IMR-90 (cell line): ENCODE results near the gene TFAP2A. TPM values are rescaled to one million over a fixed set of nuclear protein-coding genes. Genes with fewer than 3 reads are reported as not detected.

Experiments
- ATAC-seq: fragments of 200-7000 bp; cut with Tn5 transposase; 2 replicates; pipeline ENCODE4 v1.9.1; 2020; ENCODE audit warnings: low read depth, mild to moderate bottlenecking, moderate library complexity
- BruUV-seq: library from RNA; stranded (reverse); fragments of 400-500 nt; replicated peaks from 2 replicates; lab custom pipeline; 2021; lab: Mats Ljungman, UMichigan
- CTCF ChIA-PET: fragments of 300-600 bp; formaldehyde crosslinking; extraction: SDS; loops from one replicate; lab custom pipeline; 2021; ENCODE audit warnings: antibody characterized with exemption; lab: Yijun Ruan, JAX
- POLR2A ChIA-PET: fragments of 300-600 bp; sonication (Branson Sonifier 250); formaldehyde crosslinking; loops from one replicate; lab custom pipeline; 2022; ENCODE audit warnings: antibody characterized with exemption; ENCODE audit not compliant: unreplicated experiment; lab: Charles Lee
- DNase-seq: peaks from one replicate; pipeline ENCODE4 v3.0.0; 2013
- H2AFZ ChIP-seq: replicated peaks from 2 replicates; pipeline ENCODE3; 2013; ENCODE audit warnings: low read length, mild to moderate bottlenecking; ENCODE audit not compliant: poor library complexity
- H2AK5ac ChIP-seq: 2 replicates; pipeline ENCODE4 v1.6.1; 2013; ENCODE audit warnings: low read depth, low read length, inconsistent platforms
- H2AK9ac ChIP-seq: replicated peaks from 2 replicates; pipeline ENCODE3; 2013; ENCODE audit warnings: mild to moderate bottlenecking, low read depth, low read length, moderate library complexity; ENCODE audit not compliant: poor library complexity
- H2BK120ac ChIP-seq: 2 replicates; pipeline ENCODE4 v1.6.1; 2013; ENCODE audit warnings: low read depth, low read length, inconsistent platforms
- H2BK15ac ChIP-seq: 3 replicates; pipeline ENCODE4 v1.6.1; 2013; ENCODE audit warnings: low read depth, low read length, inconsistent platforms
- H2BK20ac ChIP-seq: 2 replicates; pipeline ENCODE4 v1.6.1; 2013; ENCODE audit warnings: low read depth, mild to moderate bottlenecking, inconsistent platforms, low read length, moderate library complexity
- H2BK5ac ChIP-seq: 2 replicates; pipeline ENCODE4 v1.6.1; 2013; ENCODE audit warnings: mild to moderate bottlenecking, low read depth, low read length, inconsistent platforms; ENCODE audit not compliant: poor library complexity, severe bottlenecking
- H3K14ac ChIP-seq: replicated peaks from 2 replicates; pipeline ENCODE4 v1.6.1; 2013; ENCODE audit warnings: low read depth, low read length, inconsistent platforms
- H3K18ac ChIP-seq: 2 replicates; pipeline ENCODE4 v1.6.1; 2013; ENCODE audit warnings: low read depth, low read length, control low read depth
- H3K23ac ChIP-seq: 2 replicates; pipeline ENCODE4 v1.6.1; 2013; ENCODE audit warnings: low read depth, low read length, inconsistent platforms
- H3K27ac ChIP-seq: 2 replicates; pipeline ENCODE4 v1.5.1; 2013; ENCODE audit warnings: mild to moderate bottlenecking, control low read depth, low read length; ENCODE audit not compliant: insufficient read depth
- H3K27me3 ChIP-seq: 2 replicates; pipeline ENCODE4 v1.6.1; 2013; ENCODE audit warnings: low read length; ENCODE audit not compliant: control insufficient read depth, insufficient read depth
- H3K36me3 ChIP-seq: 2 replicates; pipeline ENCODE4 v1.6.1; 2013; ENCODE audit warnings: low read length, mixed read lengths; ENCODE audit not compliant: control insufficient read depth, insufficient read depth
- H3K4ac ChIP-seq: 2 replicates; pipeline ENCODE4 v1.6.1; 2013; ENCODE audit warnings: low read depth, low read length, inconsistent platforms
- H3K4me1 ChIP-seq: 2 replicates; pipeline ENCODE4 v1.6.1; 2013; ENCODE audit warnings: low read length, mixed read lengths; ENCODE audit not compliant: control insufficient read depth, insufficient read depth
- H3K4me2 ChIP-seq: 2 replicates; pipeline ENCODE4 v1.6.1; 2013; ENCODE audit warnings: low read depth, mild to moderate bottlenecking, control low read depth, low read length, moderate library complexity
- H3K4me3 ChIP-seq: 2 replicates; pipeline ENCODE4 v1.5.1; 2013; ENCODE audit warnings: low read depth, mild to moderate bottlenecking, control low read depth, low read length, moderate library complexity; ENCODE audit not compliant: insufficient read depth
- H3K56ac ChIP-seq: 2 replicates; pipeline ENCODE4 v1.6.1; 2013; ENCODE audit warnings: low read length, inconsistent platforms; ENCODE audit not compliant: insufficient read depth; ENCODE audit errors: extremely low read depth
- H3K79me1 ChIP-seq, 2 experiments: 2 replicates each; pipeline ENCODE4 v1.6.1; 2013; ENCODE audit warnings: low read length in 2 of 2, inconsistent platforms in 1 of 2, low read depth in 1 of 2
- H3K9ac ChIP-seq: 2 replicates; pipeline ENCODE4 v1.6.1; 2013; ENCODE audit warnings: low read depth, low read length, control low read depth
- H3K9me1 ChIP-seq: 2 replicates; pipeline ENCODE4 v1.6.1; 2013; ENCODE audit warnings: low read length, inconsistent platforms; ENCODE audit not compliant: insufficient read depth
- H3K9me3 ChIP-seq: 2 replicates; pipeline ENCODE4 v1.6.1; 2013; ENCODE audit warnings: low read length; ENCODE audit not compliant: control insufficient read depth, insufficient read depth
- H4K20me1 ChIP-seq: 2 replicates; pipeline ENCODE4 v1.6.1; 2013; ENCODE audit warnings: low read length, inconsistent platforms; ENCODE audit not compliant: insufficient read depth
- H4K5ac ChIP-seq: 2 replicates; pipeline ENCODE4 v1.6.1; 2013; ENCODE audit warnings: mild to moderate bottlenecking, low read depth, low read length, control low read depth
- H4K8ac ChIP-seq, 2 experiments: 2 replicates each; pipeline ENCODE4 v1.6.1; 2013; ENCODE audit warnings: low read depth in 2 of 2, low read length in 2 of 2, control low read depth in 1 of 2, inconsistent platforms in 1 of 2
- H4K91ac ChIP-seq: 2 replicates; pipeline ENCODE4 v1.6.1; 2013; ENCODE audit warnings: low read depth, low read length, inconsistent platforms; ENCODE audit not compliant: insufficient read depth
- BHLHE40 ChIP-seq: fragments of 150-350 bp; IDR thresholded peaks from 2 replicates; pipeline ENCODE4 v1.6.1; 2016; ENCODE audit warnings: mild to moderate bottlenecking, low read depth, low read length
- CEBPB ChIP-seq: IDR thresholded peaks from 2 replicates; pipeline ENCODE4 v1.6.1; 2012; ENCODE audit warnings: low read depth, low read length, improper control_type of control experiment
- CHD1 ChIP-seq: IDR thresholded peaks from 2 replicates; pipeline ENCODE4 v1.6.1; 2012; ENCODE audit warnings: low read depth, low read length, improper control_type of control experiment
- CTCF ChIP-seq: conservative IDR thresholded peaks from 2 replicates; pipeline ENCODE4 v1.5.1; 2012; ENCODE audit warnings: mild to moderate bottlenecking, low read depth, low read length, improper control_type of control experiment
- ELK1 ChIP-seq: fragments of 150-350 bp; IDR thresholded peaks from 2 replicates; pipeline ENCODE4 v1.6.1; 2016; ENCODE audit warnings: low read depth, mild to moderate bottlenecking, low read length, moderate library complexity, borderline replicate concordance
- FOS ChIP-seq: fragments of 150-350 bp; IDR thresholded peaks from 2 replicates; pipeline ENCODE4 v1.6.1; 2016; ENCODE audit warnings: low read depth, low read length
- MAFK ChIP-seq: IDR thresholded peaks from 2 replicates; pipeline ENCODE4 v1.6.1; 2012; ENCODE audit warnings: low read depth, low read length, improper control_type of control experiment
- MAZ ChIP-seq: IDR thresholded peaks from 2 replicates; pipeline ENCODE4 v1.6.1; 2012; ENCODE audit warnings: low read depth, mild to moderate bottlenecking, low read length, improper control_type of control experiment, moderate library complexity, borderline replicate concordance
- NFE2L2 ChIP-seq: fragments of 150-350 bp; IDR thresholded peaks from 2 replicates; pipeline ENCODE4 v1.6.1; 2016; ENCODE audit warnings: low read depth, mild to moderate bottlenecking, low read length
- POLR2A ChIP-seq: IDR thresholded peaks from 2 replicates; pipeline ENCODE4 v1.6.1; 2012; ENCODE audit warnings: mild to moderate bottlenecking, low read depth, low read length
- RAD21 ChIP-seq: IDR thresholded peaks from 2 replicates; pipeline ENCODE4 v1.6.1; 2012; ENCODE audit warnings: low read length, improper control_type of control experiment
- RCOR1 ChIP-seq: IDR thresholded peaks from 2 replicates; pipeline ENCODE4 v1.6.1; 2012; ENCODE audit warnings: mild to moderate bottlenecking, low read length, improper control_type of control experiment; ENCODE audit not compliant: insufficient replicate concordance
- RFX5 ChIP-seq: IDR thresholded peaks from 2 replicates; pipeline ENCODE4 v1.8.0; 2012; ENCODE audit warnings: low read depth, mild to moderate bottlenecking, low read length, moderate library complexity
- SMC3 ChIP-seq: fragments of 150-350 bp; IDR thresholded peaks from 2 replicates; pipeline ENCODE4 v1.6.1; 2016; ENCODE audit warnings: low read depth, mild to moderate bottlenecking, antibody characterized with exemption, low read length, moderate library complexity
- USF2 ChIP-seq: fragments of 150-350 bp; IDR thresholded peaks from 2 replicates; pipeline ENCODE4 v1.6.1; 2017; ENCODE audit warnings: mild to moderate bottlenecking, antibody characterized with exemption, low read length, low read depth
- WGBS, 2 experiments: methylation state at CpG; one replicate each; pipeline versions ENCODE4 v1.1.5 to v1.1.7; 2013; ENCODE audit warnings: missing lambda C conversion rate in 2 of 2; ENCODE audit not compliant: insufficient read length in 1 of 2; ENCODE audit errors: extremely low coverage in 2 of 2; 5-methylcytosine and 5-hydroxymethylcytosine counted together
- dilution Hi-C: fragments of 300-500 bp; cut with HindIII; formaldehyde crosslinking; loops from one replicate; pipeline ENCODE4 v1.14.3; 2018; ENCODE audit warnings: low sequenced_read_pairs; ENCODE audit not compliant: unreplicated experiment
- in situ Hi-C: fragments of 300-500 bp; cut with MboI; formaldehyde crosslinking; loops from 3 replicates; pipeline ENCODE4 v1.14.3; 2019; ENCODE audit warnings: low sequenced_read_pairs, inconsistent platforms, mixed read lengths
- intact Hi-C: fragments of 100-400 bp; cut with micrococcal nuclease; formaldehyde crosslinking; loops from 2 replicates; pipeline ENCODE4 v1.10.0; 2022
- polyA plus RNA-seq, 3 experiments: library from polyadenylated mRNA; depleted of rRNA; stranded (reverse); fragments of >200 nt; gene quantifications; 2 replicates each; pipeline ENCODE4 v1.2.3, GENCODE V29; 2012; ENCODE audit warnings: low replicate concordance in 1 of 3
- total RNA-seq: library from RNA; depleted of rRNA; stranded (reverse); fragments of >200 nt; gene quantifications from 2 replicates; pipeline ENCODE4 v1.2.3, GENCODE V29; 2012

TFAP2A gene
- total and polyA plus RNA-seq, 2 of the 4 experiments (the other 2 are of a cell fraction) = 0.72 to 7.1 TPM

GRCh38 chr6:10421921-10422736 lies 7.3 kb upstream of the TFAP2A start:
- Histone ChIP-seq H3K4me1 (no peaks in the 10 kb centered on the region), H2BK15ac (no peak overlapping the region), H4K91ac (no peak overlapping the region), H3K18ac (no peak overlapping the region), H3K9ac (no peak overlapping the region), H2BK20ac (no peak overlapping the region), H4K20me1 (no peaks in the 10 kb centered on the region), H3K4me2 (no peak overlapping the region), H3K27ac (no peak overlapping the region), H4K5ac (no peak overlapping the region), H2BK5ac (no peak overlapping the region), H3K4me3 (no peak overlapping the region), H3K36me3 (no peaks in the 10 kb centered on the region), H2BK120ac (no peak overlapping the region), H4K8ac (no peak overlapping the region), H3K56ac (no peak overlapping the region), H2AK9ac (no peak overlapping the region), H3K79me1 (no peaks in the 10 kb centered on the region), H3K27me3 (peaks cover 85% of the 10 kb centered on the region), H2AK5ac (no peak overlapping the region), H3K23ac (no peak overlapping the region), H3K9me3 (no peaks in the 10 kb centered on the region), H3K9me1 (no peaks in the 10 kb centered on the region), H2AFZ (no peak overlapping the region), H3K14ac (no peak overlapping the region), H3K4ac (no peak overlapping the region)
- dilution Hi-C loops = no loop called here
- in situ Hi-C loops = loop anchor here (25.0 kb wide), 2 partner anchors 885 to 1985 kb away; partner anchors contain the start of gene SLC35B3
- POLR2A ChIA-PET = no interaction called here
- 14% methylated on average over 9 of the region's 39 CpGs; no CpG with 5 or more reads in 1 of the 2 experiments for WGBS, 2 experiments
- no peak for ATAC-seq
- no peak for DNase-seq
- intact Hi-C loops = no loop called here
- CTCF ChIA-PET = no interaction called here
- BruUV-seq = no TSS peak
- TF ChIP-seq BHLHE40 (no peak), RFX5 (no peak), CHD1 (no peak), POLR2A (no peak), USF2 (no peak), CTCF (no peak), MAFK (no peak), SMC3 (no peak), ELK1 (no peak), NFE2L2 (no peak), CEBPB (no peak), RAD21 (no peak), FOS (no peak), MAZ (no peak), RCOR1 (no peak)
